Transverse colon (tissue), 4 donors: ENCODE results near the gene VASN.

Experiments used
- CTCF ChIP-seq, 5 experiments: fragments of 200-600 bp in 3 of 5; fragments of 450-650 bp in 2 of 5; sonication (generic) in 3 of 5; IDR thresholded peaks; 1 replicate in 2 of 5; 2 replicates in 3 of 5; pipeline ENCODE4 v1.5.1; 2016 to 2017; ENCODE audit warnings: antibody characterized with exemption in 5 of 5, inconsistent platforms in 3 of 5, mild to moderate bottlenecking in 2 of 5, moderate library complexity in 1 of 5
- EP300 ChIP-seq: sonication (generic); formaldehyde crosslinking; IDR thresholded peaks from one replicate; pipeline ENCODE4 v1.6.1; 2017; ENCODE audit warnings: antibody characterized with exemption, low read depth
- POLR2A ChIP-seq: fragments of 450-650 bp; IDR thresholded peaks from one replicate; pipeline ENCODE4 v1.6.1; 2016; ENCODE audit warnings: antibody characterized with exemption, mild to moderate bottlenecking, moderate library complexity
- POLR2AphosphoS5 ChIP-seq, 3 donors: sonication (generic); formaldehyde crosslinking; IDR thresholded peaks; one replicate each; pipeline ENCODE4 v1.6.1; 2016; ENCODE audit warnings: antibody characterized with exemption in 3 of 3

- TF ChIP-seq POLR2AphosphoS5 (IDR thresholded peaks at IDR 0.05) (no peak), POLR2A (no peak), CTCF (IDR thresholded peaks at IDR 0.05) (no peak), EP300 (no peak)
Measured at GRCh38 chr16:4362476-4363135, 9.0 kb upstream of the VASN start.
